GM18511 (cell line): ENCODE data around the gene PPP2R5B.
A peak's percentile ranks its signal among the peaks of the same experiment; 100 is the strongest.

Experiments
- ATAC-seq: cut with Tn5 transposase; IDR thresholded peaks from one replicate; pipeline ENCODE4 v1.9.1; 2021; ENCODE audit warnings: mild to moderate bottlenecking, moderate library complexity; ENCODE audit not compliant: unreplicated experiment

Gene PPP2R5B

GRCh38 chr11:64923944-64924909 lies at the start of gene PPP2R5B:
TSS of gene PPP2R5B (plus strand) at chr11:64924689. CDS start at chr11:64925735, 1,046 bp downstream.
- peak; percentile 93 for ATAC-seq

GRCh38 chr11:64875369-64876228 lies 48.9 kb upstream of the PPP2R5B start:
- ATAC-seq, result no peak

GRCh38 chr11:64876229-64876750 lies 48.2 kb upstream of the PPP2R5B start:
- no peak for ATAC-seq

GRCh38 chr11:64876835-64877341 lies 47.6 kb upstream of the PPP2R5B start:
- no peak for ATAC-seq

- ATAC-seq, result peak; percentile 7
These were observed 46.9 kb upstream of the PPP2R5B start for GRCh38 chr11:64877390-64878222.

- no peak for ATAC-seq
These were observed 46.3 kb upstream of the PPP2R5B start for GRCh38 chr11:64878223-64878493.

GRCh38 chr11:64878494-64879243 lies 45.8 kb upstream of the PPP2R5B start, which contains the start of gene EHD1:
TSS of gene EHD1 (minus strand) at chr11:64878621. CDS start at chr11:64878464, 157 bp downstream.
- ATAC-seq, result peak; percentile 72

- no peak for ATAC-seq
These were observed 45.1 kb upstream of the PPP2R5B start for GRCh38 chr11:64879244-64879900.

GRCh38 chr11:64880240-64881001 lies 44.1 kb upstream of the PPP2R5B start:
- no peak for ATAC-seq

- no peak for ATAC-seq
These were observed 43.0 kb upstream of the PPP2R5B start for GRCh38 chr11:64881476-64881875.

- ATAC-seq, result no peak
These were observed 42.2 kb upstream of the PPP2R5B start for GRCh38 chr11:64882243-64882642.

- ATAC-seq, result no peak
These were observed 40.9 kb upstream of the PPP2R5B start for GRCh38 chr11:64883575-64883974.

- no peak for ATAC-seq
These were observed 40.5 kb upstream of the PPP2R5B start for GRCh38 chr11:64884019-64884418.

GRCh38 chr11:64885367-64886286 lies 38.9 kb upstream of the PPP2R5B start:
- no peak for ATAC-seq

GRCh38 chr11:64887234-64887756 lies 37.2 kb upstream of the PPP2R5B start:
- ATAC-seq, result no peak

- ATAC-seq, result no peak
These were observed 36.6 kb upstream of the PPP2R5B start for GRCh38 chr11:64887757-64888405.

GRCh38 chr11:64888406-64888728 lies 36.1 kb upstream of the PPP2R5B start:
- ATAC-seq, result no peak
